ENCODE measurements around the gene MRM3.

GRCh38 chr17:791829-792228 is 9.7 kb downstream of the MRM3 start:
- TF ChIP-seq POLR2A (IDR thresholded peaks at IDR 0.05), result no peak
- TF ChIP-seq CTCF (IDR thresholded peaks at IDR 0.05), result no peak

Measured in heart left ventricle (tissue), 13 donors.